HG02610 (cell line): ENCODE measurements around the gene NOL6.
"Not testable (repeated sequence)": the region's sequence is repeated elsewhere in the genome, so short reads cannot be mapped to it uniquely, and the experiment has no call there.

Source experiments
- ATAC-seq: cut with Tn5 transposase; IDR thresholded peaks from one replicate; pipeline ENCODE4 v1.9.1; 2021; ENCODE audit warnings: mild to moderate bottlenecking, moderate library complexity; ENCODE audit not compliant: unreplicated experiment

NOL6 gene

DNA sequence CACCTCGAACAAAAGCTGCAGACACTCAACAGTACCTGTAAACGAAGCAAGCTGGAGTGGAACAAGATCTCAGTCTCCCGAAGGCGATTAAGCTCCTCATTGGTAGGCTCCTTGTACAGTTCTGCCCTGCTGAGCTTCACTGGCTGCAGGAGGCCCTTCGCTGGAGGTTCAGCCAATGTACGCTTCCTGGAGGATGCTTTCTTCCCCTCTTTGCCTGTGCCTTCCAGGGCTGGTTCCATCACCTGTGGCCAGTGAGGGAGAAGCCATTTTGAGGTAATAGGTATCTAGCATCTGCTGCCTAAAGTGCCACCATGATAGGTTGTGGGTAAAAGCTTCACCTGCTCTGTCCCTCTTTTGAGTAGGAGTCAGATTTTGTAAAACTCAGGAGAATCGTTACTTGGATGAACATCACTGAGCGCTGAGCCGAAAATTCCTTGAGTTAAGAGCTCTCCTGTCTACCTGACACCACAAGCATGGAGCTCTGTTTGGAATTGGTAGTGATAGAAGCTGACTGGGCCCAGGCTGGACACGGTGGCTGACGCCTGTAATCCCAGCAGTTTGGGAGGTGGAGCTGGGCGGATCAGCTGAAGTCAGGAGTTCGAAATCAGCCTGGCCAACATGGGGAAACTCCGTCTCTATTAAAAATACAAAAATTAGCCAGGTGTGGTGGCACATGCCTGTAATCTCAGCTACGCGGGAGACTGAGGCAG is 1.4 kb downstream of the NOL6 start:
- no peak for ATAC-seq

DNA sequence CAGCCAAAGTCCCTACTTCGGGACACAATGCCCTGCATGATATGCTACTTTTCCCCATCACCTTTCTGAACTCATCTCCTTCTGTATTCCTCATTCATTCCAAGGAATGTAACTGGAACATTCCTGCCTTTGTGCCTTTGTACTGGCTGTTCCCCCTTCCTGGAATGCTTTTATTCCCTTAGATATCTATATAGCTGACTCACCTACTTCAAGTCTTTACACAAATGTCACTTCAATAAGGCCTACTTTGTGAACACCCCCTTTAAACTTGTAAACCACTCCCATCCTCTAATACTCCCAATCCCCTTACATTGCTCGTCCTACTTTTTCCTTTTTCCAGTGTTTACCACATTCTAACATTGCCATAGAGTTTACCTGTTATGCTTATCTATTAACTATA is 2.4 kb downstream of the NOL6 start:
- ATAC-seq: no peak

- ATAC-seq: no peak
Measured at GRCh38 chr9:33469891-33470290, 3.8 kb downstream of the NOL6 start.

DNA sequence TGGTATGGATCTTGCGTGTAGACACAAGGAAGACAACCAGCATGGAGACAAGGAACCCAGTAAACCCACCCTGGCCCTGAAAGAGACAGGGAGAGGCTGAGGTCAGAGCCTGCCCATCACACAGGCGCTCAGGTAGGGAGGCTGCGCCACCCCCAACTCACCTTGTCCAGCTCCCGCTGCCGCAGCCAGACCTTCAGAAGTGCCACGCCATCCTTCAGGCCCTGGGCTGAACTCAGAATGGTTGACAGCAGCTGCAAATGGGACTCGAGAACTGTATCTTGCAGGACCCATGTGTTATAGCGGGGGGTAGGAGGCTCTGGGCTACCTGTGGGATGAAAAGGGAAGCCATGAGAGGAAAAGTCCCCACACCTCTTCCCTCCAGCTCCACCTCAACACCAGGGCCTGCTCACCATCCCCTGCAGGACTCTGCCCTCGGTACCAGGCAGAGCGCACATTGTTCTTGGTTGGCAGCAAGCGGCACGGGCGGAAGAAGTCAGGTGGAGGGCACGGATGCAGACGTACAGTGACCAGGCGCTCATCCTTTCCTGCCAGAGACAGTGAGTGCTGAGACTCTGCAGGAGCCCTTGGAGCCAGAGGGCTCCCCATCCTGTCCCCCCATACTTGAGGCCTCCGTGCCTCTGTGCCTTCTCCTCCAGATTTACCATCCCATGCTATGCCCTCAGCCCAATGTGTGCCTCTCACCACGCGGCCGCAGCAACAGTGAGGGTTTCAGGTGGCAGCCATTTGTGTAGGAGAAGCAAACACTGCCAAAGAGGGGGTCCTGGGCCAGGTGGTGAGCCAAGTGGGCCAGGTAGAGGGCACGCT is 4.7 kb downstream of the NOL6 start:
- ATAC-seq: no peak

- ATAC-seq: no peak
Measured at GRCh38 chr9:33468215-33468730, 5.5 kb downstream of the NOL6 start.

GRCh38 chr9:33467526-33467925 is 6.2 kb downstream of the NOL6 start:
- no peak for ATAC-seq

DNA sequence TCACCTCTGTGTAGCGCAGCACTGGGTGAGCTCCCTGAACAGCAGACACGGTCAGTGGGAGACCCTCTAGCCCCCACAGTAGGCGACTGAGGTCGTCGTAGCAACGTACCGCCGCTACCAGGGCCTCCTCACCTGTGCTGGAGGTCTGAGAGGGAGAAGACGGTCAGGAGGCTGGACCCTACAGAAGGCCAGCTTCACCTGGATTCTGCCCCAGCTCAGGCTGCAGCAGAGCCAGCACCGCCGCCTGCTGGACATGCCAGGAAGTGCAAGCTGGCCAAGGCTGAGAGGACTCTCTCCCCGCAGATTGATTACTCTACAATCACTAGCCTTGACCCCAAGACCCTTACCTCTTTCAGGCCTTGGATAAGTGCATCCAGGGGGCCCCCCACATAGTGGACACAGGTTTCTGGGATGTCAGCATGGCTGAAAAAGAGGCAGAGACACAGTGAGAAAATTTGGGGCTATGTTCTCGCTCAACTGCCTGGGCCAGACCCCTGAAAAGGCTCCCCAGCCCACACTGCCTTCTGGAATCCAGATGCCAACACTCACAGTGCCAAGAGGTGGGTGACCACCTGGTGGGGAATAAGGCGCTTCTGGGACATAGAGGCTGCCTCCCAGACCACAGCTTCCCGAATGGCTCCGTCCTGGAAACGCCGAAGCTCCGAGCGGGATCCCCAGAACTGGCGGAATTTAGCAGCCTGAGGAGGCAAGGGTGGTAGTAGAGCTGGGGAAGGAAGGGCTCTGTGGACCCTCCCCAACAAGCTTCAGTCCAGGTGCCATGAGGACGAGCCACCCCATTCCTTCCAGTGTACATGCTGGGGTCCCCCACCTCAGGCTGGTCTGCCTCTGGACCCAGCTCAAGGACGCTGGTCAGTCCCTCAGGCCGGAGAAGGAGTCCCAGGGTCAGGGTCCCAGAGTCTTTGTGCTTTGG is 6.9 kb downstream of the NOL6 start:
- ATAC-seq: no peak

DNA sequence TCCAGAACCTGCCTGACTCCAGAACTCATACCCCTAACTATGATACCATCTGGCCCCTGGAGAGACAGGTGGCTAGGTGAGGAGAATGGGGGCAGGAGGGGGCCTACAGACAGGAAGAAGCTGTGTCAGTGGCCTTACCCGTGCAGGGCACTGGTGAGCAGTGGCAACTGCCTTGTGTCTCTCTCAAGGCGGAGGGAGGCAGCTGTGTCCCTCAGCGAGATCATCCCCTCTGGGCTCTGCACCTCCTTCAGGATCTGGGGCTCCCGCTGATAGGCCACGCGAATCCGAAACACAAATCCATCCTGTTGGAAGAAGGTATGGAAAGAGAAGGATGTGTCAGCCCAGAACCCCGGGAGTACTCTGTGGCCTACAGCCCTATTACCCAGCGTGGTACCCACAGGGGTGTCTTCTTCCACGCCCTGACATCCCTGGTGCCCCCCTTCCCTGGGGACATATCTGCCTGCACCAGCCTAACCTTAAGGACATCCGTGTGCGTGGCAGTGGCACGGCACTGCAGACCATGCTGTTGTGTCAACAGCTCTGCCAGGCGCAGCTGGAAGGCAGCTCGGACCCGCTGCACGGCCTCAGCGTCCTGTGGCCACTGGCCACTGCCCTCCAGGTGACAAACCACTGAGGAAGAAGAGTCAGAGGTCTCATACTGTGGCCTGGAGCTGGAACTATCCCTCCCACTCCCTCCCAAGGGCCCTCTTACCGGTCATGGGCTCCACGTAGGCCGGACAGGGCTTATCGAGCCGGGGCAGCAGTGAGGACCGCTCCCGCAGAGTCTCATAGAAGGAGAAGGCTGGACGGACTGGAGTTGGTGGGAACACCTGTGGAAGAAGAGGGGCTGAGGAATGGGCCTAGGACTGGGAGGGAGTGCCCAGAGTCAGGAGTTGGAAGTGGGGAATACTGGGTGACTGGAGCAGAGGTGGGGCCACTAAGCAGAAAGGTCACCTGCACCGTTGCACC is 7.8 kb downstream of the NOL6 start:
- ATAC-seq: no peak

DNA sequence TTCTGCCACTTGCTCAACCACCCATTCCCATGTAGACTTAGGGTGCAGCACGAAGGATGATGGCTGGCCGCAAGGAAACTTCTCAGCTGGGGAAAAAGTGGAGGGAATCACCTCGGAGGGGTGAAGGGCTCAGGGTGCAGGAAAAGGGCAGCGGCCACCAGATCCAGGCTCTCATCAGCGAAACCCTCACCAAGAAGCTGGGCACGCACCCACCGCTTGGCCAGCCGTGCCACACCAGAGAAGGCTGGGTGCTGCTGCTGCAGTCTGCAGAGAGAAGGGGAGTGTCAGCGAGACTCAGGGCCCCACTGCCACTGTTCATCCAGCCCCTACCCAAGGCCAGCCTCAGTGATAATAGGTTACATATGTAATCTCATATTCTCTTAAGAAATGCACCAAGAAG is 8.6 kb downstream of the NOL6 start:
- no peak for ATAC-seq

GRCh38 chr9:33464045-33464636 is 9.6 kb downstream of the NOL6 start:
- no peak for ATAC-seq

- no peak for ATAC-seq
Measured at GRCh38 chr9:33463151-33463550, 10.6 kb downstream of the NOL6 start.

GRCh38 chr9:33461492-33461891 is 12.2 kb downstream of the NOL6 start:
- no peak for ATAC-seq

- ATAC-seq: no peak
Measured at GRCh38 chr9:33460854-33461253, 12.9 kb downstream of the NOL6 start.

GRCh38 chr9:33459115-33459514 is 14.6 kb downstream of the NOL6 start:
- no peak for ATAC-seq

DNA sequence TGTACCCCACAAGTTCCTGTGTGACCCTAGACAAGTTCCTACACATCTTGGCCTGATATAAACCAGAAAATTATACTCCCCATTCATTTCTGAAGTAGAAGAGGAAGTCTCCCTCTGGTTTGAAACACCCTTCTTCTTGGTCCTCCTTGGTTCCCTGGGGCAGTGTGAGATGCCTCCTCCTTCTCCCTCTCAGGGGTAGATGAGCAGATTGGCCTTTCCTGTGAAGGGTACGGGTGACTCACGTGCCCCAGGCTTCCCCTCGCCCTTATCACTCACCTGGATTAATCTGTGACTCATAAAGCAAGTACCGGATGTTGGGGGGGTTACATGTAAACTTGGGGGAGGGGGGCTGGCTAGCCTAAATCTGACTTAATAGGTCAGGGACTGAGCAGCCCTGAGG is 15.3 kb downstream of the NOL6 start:
- no peak for ATAC-seq

DNA sequence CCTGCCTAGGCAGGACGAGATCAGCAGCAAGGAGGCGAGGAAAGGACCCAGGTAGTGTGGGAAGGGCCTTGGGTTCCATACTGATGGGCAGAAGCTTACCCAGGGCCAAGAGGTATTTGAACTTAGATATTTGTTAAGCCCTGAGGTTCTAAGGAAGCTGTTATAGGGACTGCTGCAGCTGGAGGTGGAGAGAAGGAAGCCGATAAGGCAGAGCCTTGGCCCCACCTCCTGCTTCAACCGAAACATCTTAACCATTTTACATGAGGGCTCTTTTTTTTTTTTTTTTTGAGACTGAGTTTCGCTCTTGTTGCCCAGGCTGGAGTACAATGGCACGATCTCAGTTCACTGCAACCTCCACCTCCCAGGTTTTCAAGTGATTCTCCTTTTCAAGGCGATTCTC is 17.8 kb downstream of the NOL6 start:
- ATAC-seq: no peak

- not testable (repeated sequence) for ATAC-seq
Measured at GRCh38 chr9:33455456-33455855, 18.3 kb downstream of the NOL6 start.

GRCh38 chr9:33454661-33455026 is 19.1 kb downstream of the NOL6 start:
- not testable (repeated sequence) for ATAC-seq

GRCh38 chr9:33453999-33454660 is 19.6 kb downstream of the NOL6 start:
- ATAC-seq: no peak
